Measurements from ENCODE around the gene RABEP1. TPM values are rescaled to one million over a fixed set of nuclear protein-coding genes. Genes with fewer than 3 reads are reported as not detected.

RABEP1 gene
- total RNA-seq, 2 experiments from 2014 or later: 60.4 to 66.2 TPM

GRCh38 chr17:5309851-5310250 is 27.8 kb downstream of the RABEP1 start:
- ATAC-seq (no peak), DNase-seq (no peak)
- no peaks in the 10 kb centered on the region for H3K9me3 Mint-ChIP-seq (ENCODE audit: low read depth)
- ChIA-PET CTCF (interaction anchor here (1.9 kb wide), 1 partner anchor 12 kb away, joined by 7 read pairs; no protein-coding TSS in a partner anchor), POLR2A (interaction anchor here (0.6 kb wide), 1 partner anchor 18 kb away, joined by 3 read pairs; no protein-coding TSS in a partner anchor)
- no peak overlapping the region for H3K4me3 Mint-ChIP-seq
- peaks cover 27% of the 10 kb centered on the region for H3K4me1 Mint-ChIP-seq
- H3K27ac Mint-ChIP-seq: no peak overlapping the region
- peaks cover 34% of the 10 kb centered on the region for H3K36me3 Mint-ChIP-seq (ENCODE audit: low read depth)
- intact Hi-C loops (cut with DNase I, micrococcal nuclease): loop anchor here in 1 of 2 experiments (10.0 kb wide), 1 partner anchor 115 kb away; the partner anchor contains the start of gene ZNF594
- H3K27me3 Mint-ChIP-seq: no peaks in the 10 kb centered on the region

DNA sequence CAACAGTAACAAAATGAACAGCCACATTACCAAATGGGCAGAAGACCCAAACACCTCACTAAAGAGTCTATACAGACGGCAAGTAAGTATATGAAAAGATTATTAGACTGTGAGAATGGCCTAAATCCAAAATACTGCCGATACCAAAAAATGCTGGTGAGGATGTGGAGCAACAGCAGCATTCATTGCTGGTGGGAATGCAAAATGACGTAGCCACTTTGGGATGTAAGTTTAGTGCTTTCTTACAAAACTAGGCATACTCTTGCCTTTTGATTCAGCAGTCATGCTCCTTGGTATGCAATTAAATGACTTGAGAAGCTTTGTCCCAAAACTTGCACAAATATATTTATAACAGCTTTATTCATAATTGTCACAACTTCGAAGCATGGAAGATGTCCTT is 43.8 kb downstream of the RABEP1 start:
- no peak overlapping the region for H3K27ac Mint-ChIP-seq
- peaks cover 29% of the 10 kb centered on the region for H3K4me1 Mint-ChIP-seq
- POLR2A ChIA-PET: no interaction called here
- H3K27me3 Mint-ChIP-seq: no peaks in the 10 kb centered on the region
- DNase-seq (no peak), ATAC-seq (no peak)
- no peak overlapping the region for H3K4me3 Mint-ChIP-seq
- CTCF ChIA-PET: interaction anchor here (1.7 kb wide), 1 partner anchor 18 kb away, joined by 5 read pairs; no protein-coding TSS in a partner anchor
- peaks cover 18% of the 10 kb centered on the region for H3K36me3 Mint-ChIP-seq (ENCODE audit: low read depth)
- H3K9me3 Mint-ChIP-seq (ENCODE audit: low read depth): peaks cover 2% of the 10 kb centered on the region
- intact Hi-C loops (cut with DNase I, micrococcal nuclease): no loop called here

- H3K9me3 Mint-ChIP-seq (ENCODE audit: low read depth): no peaks in the 10 kb centered on the region
- H3K4me3 Mint-ChIP-seq: no peak overlapping the region
- no peak for DNase-seq
Measured at GRCh38 chr17:5329784-5330557, 47.9 kb downstream of the RABEP1 start.

DNA sequence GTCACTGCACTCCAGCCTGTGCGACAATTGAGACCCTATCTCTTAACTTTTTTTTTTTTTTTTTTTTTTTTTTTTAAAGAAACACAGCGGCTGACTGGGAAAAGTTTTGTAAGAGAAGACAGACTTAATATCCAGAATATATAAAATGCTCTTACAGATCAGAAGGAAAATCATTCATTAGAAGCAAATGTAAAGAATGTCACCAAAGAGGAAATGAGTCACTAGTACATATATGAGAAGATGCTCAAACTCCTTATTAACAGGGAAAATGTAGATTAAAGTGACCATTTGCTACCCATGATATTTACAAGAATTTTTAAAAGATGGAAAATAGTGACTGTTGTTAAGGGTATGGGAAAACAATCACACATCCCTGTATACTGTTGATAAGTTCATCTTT is 48.9 kb downstream of the RABEP1 start:
- DNase-seq: no peak
- H3K27me3 Mint-ChIP-seq: no peaks in the 10 kb centered on the region
- H3K9me3 Mint-ChIP-seq (ENCODE audit: low read depth): no peaks in the 10 kb centered on the region
- peaks cover 29% of the 10 kb centered on the region for H3K4me1 Mint-ChIP-seq
- no peak overlapping the region for H3K4me3 Mint-ChIP-seq
- H3K27ac Mint-ChIP-seq: no peak overlapping the region
- H3K36me3 Mint-ChIP-seq (ENCODE audit: low read depth): peaks cover 20% of the 10 kb centered on the region
- no peak for ATAC-seq
- ChIA-PET POLR2A (no interaction called here), CTCF (no interaction called here)
- intact Hi-C loops (cut with DNase I, micrococcal nuclease): no loop called here

More at GRCh38 chr17:5329784-5330557, 47.9 kb downstream of the RABEP1 start:
- Mint-ChIP-seq H3K27ac (peak overlapping the region; percentile 60), H3K4me1 (peaks cover 31% of the 10 kb centered on the region), H3K36me3 (ENCODE audit: low read depth) (peaks cover 20% of the 10 kb centered on the region), H3K27me3 (no peaks in the 10 kb centered on the region)
- ChIA-PET CTCF (interaction anchor here (0.6 kb wide), 1 partner anchor 34 kb away, joined by 3 read pairs; no protein-coding TSS in a partner anchor), POLR2A (no interaction called here)
- intact Hi-C loops (cut with DNase I, micrococcal nuclease): no loop called here
- no peak for ATAC-seq

- intact Hi-C loops (cut with DNase I, micrococcal nuclease): no loop called here
- ATAC-seq (no peak), DNase-seq (no peak)
- CTCF ChIA-PET: interaction anchor here (0.9 kb wide), 1 partner anchor 17 kb away, joined by 3 read pairs; no protein-coding TSS in a partner anchor
- Mint-ChIP-seq H3K36me3 (ENCODE audit: low read depth) (peaks cover 20% of the 10 kb centered on the region), H3K4me3 (no peak overlapping the region), H3K27me3 (no peaks in the 10 kb centered on the region), H3K9me3 (ENCODE audit: low read depth) (no peaks in the 10 kb centered on the region), H3K4me1 (peaks cover 25% of the 10 kb centered on the region), H3K27ac (no peak overlapping the region)
- POLR2A ChIA-PET: no interaction called here
Measured at GRCh38 chr17:5331506-5331905, 49.4 kb downstream of the RABEP1 start.

DNA sequence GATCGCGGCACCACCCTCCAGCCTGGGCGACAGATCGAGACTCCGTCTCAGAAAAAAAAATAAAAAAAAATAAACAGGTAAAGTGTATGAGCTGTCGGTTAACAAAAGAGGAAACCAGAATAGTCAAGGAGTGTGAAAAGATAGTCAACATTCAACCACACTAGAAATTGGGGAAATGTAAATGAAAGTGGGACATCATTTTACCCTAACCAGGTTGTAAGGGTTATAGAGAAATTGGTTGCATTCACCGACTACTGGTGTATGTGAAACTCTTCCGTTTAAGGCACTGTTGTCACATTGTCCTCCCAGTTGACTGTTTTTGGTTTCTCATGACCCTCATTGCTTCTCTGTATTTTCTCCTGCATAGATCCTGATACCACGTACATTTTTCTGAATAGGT is 62.8 kb downstream of the RABEP1 start:
- CTCF ChIA-PET: no interaction called here
- Mint-ChIP-seq H3K4me3 (no peak overlapping the region), H3K4me1 (no peaks in the 10 kb centered on the region), H3K27me3 (no peaks in the 10 kb centered on the region), H3K27ac (peak overlapping the region; percentile 22), H3K9me3 (ENCODE audit: low read depth) (no peaks in the 10 kb centered on the region), H3K36me3 (ENCODE audit: low read depth) (peaks cover 21% of the 10 kb centered on the region)
- intact Hi-C loops (cut with DNase I, micrococcal nuclease): no loop called here
- no peak for ATAC-seq
- DNase-seq: no peak
- POLR2A ChIA-PET: interaction anchor here (0.6 kb wide), 1 partner anchor 48 kb away, joined by 3 read pairs; no protein-coding TSS in a partner anchor

DNA sequence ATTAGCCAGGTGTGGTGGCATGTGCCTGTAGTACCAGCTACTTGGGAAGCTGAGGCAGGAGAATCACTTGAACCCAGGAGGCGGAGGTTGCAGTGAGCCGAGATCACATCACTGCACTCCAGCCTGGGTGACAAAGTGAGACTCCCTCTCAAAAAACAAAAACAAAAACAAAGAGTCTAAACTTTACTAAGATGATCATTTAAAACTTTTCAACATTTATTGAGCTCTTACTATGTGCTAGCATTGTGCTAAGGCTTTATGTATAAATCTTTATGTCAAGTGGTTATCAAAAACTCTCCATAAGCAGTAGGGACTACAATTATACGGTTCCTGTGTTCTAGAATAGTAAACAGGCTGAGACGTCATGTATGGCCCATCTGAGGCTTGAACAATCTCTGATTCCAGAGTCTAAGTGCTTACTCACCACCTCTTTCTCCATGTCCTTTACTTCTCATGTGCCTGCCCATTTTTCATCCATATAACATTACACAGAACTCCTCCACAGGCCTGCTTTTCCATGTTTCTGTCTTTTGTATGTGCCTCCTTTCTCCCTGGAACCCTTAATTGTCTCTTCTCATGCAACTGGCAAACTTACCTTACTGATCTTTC is 70.7 kb downstream of the RABEP1 start:
- Mint-ChIP-seq H3K36me3 (ENCODE audit: low read depth) (peaks cover 49% of the 10 kb centered on the region), H3K27ac (no peak overlapping the region), H3K4me1 (no peaks in the 10 kb centered on the region), H3K4me3 (no peak overlapping the region), H3K9me3 (ENCODE audit: low read depth) (no peaks in the 10 kb centered on the region), H3K27me3 (no peaks in the 10 kb centered on the region)
- ChIA-PET POLR2A (no interaction called here), CTCF (no interaction called here)
- intact Hi-C loops (cut with DNase I, micrococcal nuclease): no loop called here
- DNase-seq: no peak
- no peak for ATAC-seq

- ATAC-seq: no peak
- peaks cover 42% of the 10 kb centered on the region for H3K36me3 Mint-ChIP-seq (ENCODE audit: low read depth)
- H3K9me3 Mint-ChIP-seq (ENCODE audit: low read depth): no peaks in the 10 kb centered on the region
- CTCF ChIA-PET: no interaction called here
- intact Hi-C loops (cut with DNase I, micrococcal nuclease): no loop called here
- no peak for DNase-seq
- H3K4me1 Mint-ChIP-seq: no peaks in the 10 kb centered on the region
- H3K4me3 Mint-ChIP-seq: no peak overlapping the region
- POLR2A ChIA-PET: no interaction called here
- H3K27me3 Mint-ChIP-seq: no peaks in the 10 kb centered on the region
- H3K27ac Mint-ChIP-seq: no peak overlapping the region
Measured at GRCh38 chr17:5354310-5354709, 72.2 kb downstream of the RABEP1 start.

- ATAC-seq: no peak
- intact Hi-C loops (cut with DNase I, micrococcal nuclease): no loop called here
- Mint-ChIP-seq H3K9me3 (ENCODE audit: low read depth) (no peaks in the 10 kb centered on the region), H3K4me1 (no peaks in the 10 kb centered on the region), H3K36me3 (ENCODE audit: low read depth) (peaks cover 40% of the 10 kb centered on the region), H3K4me3 (no peak overlapping the region), H3K27me3 (no peaks in the 10 kb centered on the region), H3K27ac (peak overlapping the region; percentile 1)
- ChIA-PET CTCF (no interaction called here), POLR2A (no interaction called here)
- DNase-seq: no peak
Measured at GRCh38 chr17:5354886-5355415, 72.9 kb downstream of the RABEP1 start.

- H3K4me1 Mint-ChIP-seq: no peaks in the 10 kb centered on the region
- no peaks in the 10 kb centered on the region for H3K9me3 Mint-ChIP-seq (ENCODE audit: low read depth)
- intact Hi-C loops (cut with DNase I, micrococcal nuclease): no loop called here
- no peak for DNase-seq
- no peak overlapping the region for H3K4me3 Mint-ChIP-seq
- ChIA-PET POLR2A (no interaction called here), CTCF (no interaction called here)
- H3K36me3 Mint-ChIP-seq (ENCODE audit: low read depth): peaks cover 41% of the 10 kb centered on the region
- peak overlapping the region; percentile 1 for H3K27ac Mint-ChIP-seq
- no peaks in the 10 kb centered on the region for H3K27me3 Mint-ChIP-seq
- no peak for ATAC-seq
Measured at GRCh38 chr17:5355421-5356129, 73.5 kb downstream of the RABEP1 start.

DNA sequence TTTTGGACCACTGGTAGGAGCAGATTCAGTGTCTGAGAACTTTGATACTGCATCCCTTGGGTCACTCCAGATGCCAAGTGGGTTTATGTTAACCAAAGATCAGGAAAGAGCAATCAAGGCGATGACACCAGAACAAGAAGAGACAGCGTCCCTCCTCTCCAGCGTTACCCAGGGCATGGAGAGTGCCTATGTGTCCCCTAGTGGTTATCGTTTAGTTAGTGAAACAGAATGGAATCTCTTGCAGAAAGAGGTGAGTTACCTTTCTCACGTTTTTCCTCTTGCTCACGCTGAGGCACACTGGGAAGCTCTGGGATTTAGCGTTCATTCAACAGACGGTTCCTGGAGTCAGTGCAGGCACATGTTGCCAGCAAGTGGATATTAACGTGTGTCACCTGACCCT is 79.3 kb downstream of the RABEP1 start:
- Mint-ChIP-seq H3K36me3 (ENCODE audit: low read depth) (peaks cover 39% of the 10 kb centered on the region), H3K4me1 (no peaks in the 10 kb centered on the region), H3K27me3 (no peaks in the 10 kb centered on the region), H3K4me3 (no peak overlapping the region), H3K27ac (no peak overlapping the region), H3K9me3 (ENCODE audit: low read depth) (no peaks in the 10 kb centered on the region)
- intact Hi-C loops (cut with DNase I, micrococcal nuclease): loop anchor here in 1 of 2 experiments (5.0 kb wide), 1 partner anchor 114 kb away; no protein-coding TSS in a partner anchor
- ATAC-seq (no peak), DNase-seq (no peak)
- ChIA-PET CTCF (interaction anchor here (1.1 kb wide), 1 partner anchor 111 kb away, joined by 4 read pairs; no protein-coding TSS in a partner anchor), POLR2A (interaction anchor here (0.6 kb wide), 1 partner anchor 108 kb away, joined by 5 read pairs; no protein-coding TSS in a partner anchor)

All from activated CD4-positive, alpha-beta T cell treated with anti-CD3 and anti-CD28 coated beads for 36 hours (primary cell).